IMR-90 (cell line): Measurements from ENCODE around the gene TANGO2. TPM values are rescaled to one million over a fixed set of nuclear protein-coding genes. Genes with fewer than 3 reads are reported as not detected.

ENCODE experiments used
- ATAC-seq: fragments of 200-7000 bp; cut with Tn5 transposase; 2 replicates; pipeline ENCODE4 v1.9.1; 2020; ENCODE audit warnings: low read depth, mild to moderate bottlenecking, moderate library complexity
- BruUV-seq: library from RNA; stranded (reverse); fragments of 400-500 nt; replicated peaks from 2 replicates; lab custom pipeline; 2021; lab: Mats Ljungman, UMichigan
- CTCF ChIA-PET: fragments of 300-600 bp; formaldehyde crosslinking; extraction: SDS; loops from one replicate; lab custom pipeline; 2021; ENCODE audit warnings: antibody characterized with exemption; lab: Yijun Ruan, JAX
- POLR2A ChIA-PET: fragments of 300-600 bp; sonication (Branson Sonifier 250); formaldehyde crosslinking; loops from one replicate; lab custom pipeline; 2022; ENCODE audit warnings: antibody characterized with exemption; ENCODE audit not compliant: unreplicated experiment; lab: Charles Lee
- DNase-seq: peaks from one replicate; pipeline ENCODE4 v3.0.0; 2013
- H2AFZ ChIP-seq: replicated peaks from 2 replicates; pipeline ENCODE3; 2013; ENCODE audit warnings: low read length, mild to moderate bottlenecking; ENCODE audit not compliant: poor library complexity
- H2AK5ac ChIP-seq: 2 replicates; pipeline ENCODE4 v1.6.1; 2013; ENCODE audit warnings: low read depth, low read length, inconsistent platforms
- H2AK9ac ChIP-seq: replicated peaks from 2 replicates; pipeline ENCODE3; 2013; ENCODE audit warnings: mild to moderate bottlenecking, low read depth, low read length, moderate library complexity; ENCODE audit not compliant: poor library complexity
- H2BK120ac ChIP-seq: 2 replicates; pipeline ENCODE4 v1.6.1; 2013; ENCODE audit warnings: low read depth, low read length, inconsistent platforms
- H2BK15ac ChIP-seq: 3 replicates; pipeline ENCODE4 v1.6.1; 2013; ENCODE audit warnings: low read depth, low read length, inconsistent platforms
- H2BK20ac ChIP-seq: 2 replicates; pipeline ENCODE4 v1.6.1; 2013; ENCODE audit warnings: low read depth, mild to moderate bottlenecking, inconsistent platforms, low read length, moderate library complexity
- H2BK5ac ChIP-seq: 2 replicates; pipeline ENCODE4 v1.6.1; 2013; ENCODE audit warnings: mild to moderate bottlenecking, low read depth, low read length, inconsistent platforms; ENCODE audit not compliant: poor library complexity, severe bottlenecking
- H3K14ac ChIP-seq: replicated peaks from 2 replicates; pipeline ENCODE4 v1.6.1; 2013; ENCODE audit warnings: low read depth, low read length, inconsistent platforms
- H3K18ac ChIP-seq: 2 replicates; pipeline ENCODE4 v1.6.1; 2013; ENCODE audit warnings: low read depth, low read length, control low read depth
- H3K23ac ChIP-seq: 2 replicates; pipeline ENCODE4 v1.6.1; 2013; ENCODE audit warnings: low read depth, low read length, inconsistent platforms
- H3K27ac ChIP-seq: 2 replicates; pipeline ENCODE4 v1.5.1; 2013; ENCODE audit warnings: mild to moderate bottlenecking, control low read depth, low read length; ENCODE audit not compliant: insufficient read depth
- H3K27me3 ChIP-seq: 2 replicates; pipeline ENCODE4 v1.6.1; 2013; ENCODE audit warnings: low read length; ENCODE audit not compliant: control insufficient read depth, insufficient read depth
- H3K36me3 ChIP-seq: 2 replicates; pipeline ENCODE4 v1.6.1; 2013; ENCODE audit warnings: low read length, mixed read lengths; ENCODE audit not compliant: control insufficient read depth, insufficient read depth
- H3K4ac ChIP-seq: 2 replicates; pipeline ENCODE4 v1.6.1; 2013; ENCODE audit warnings: low read depth, low read length, inconsistent platforms
- H3K4me1 ChIP-seq: 2 replicates; pipeline ENCODE4 v1.6.1; 2013; ENCODE audit warnings: low read length, mixed read lengths; ENCODE audit not compliant: control insufficient read depth, insufficient read depth
- H3K4me2 ChIP-seq: 2 replicates; pipeline ENCODE4 v1.6.1; 2013; ENCODE audit warnings: low read depth, mild to moderate bottlenecking, control low read depth, low read length, moderate library complexity
- H3K4me3 ChIP-seq: 2 replicates; pipeline ENCODE4 v1.5.1; 2013; ENCODE audit warnings: low read depth, mild to moderate bottlenecking, control low read depth, low read length, moderate library complexity; ENCODE audit not compliant: insufficient read depth
- H3K56ac ChIP-seq: 2 replicates; pipeline ENCODE4 v1.6.1; 2013; ENCODE audit warnings: low read length, inconsistent platforms; ENCODE audit not compliant: insufficient read depth; ENCODE audit errors: extremely low read depth
- H3K79me1 ChIP-seq, 2 experiments: 2 replicates each; pipeline ENCODE4 v1.6.1; 2013; ENCODE audit warnings: low read length in 2 of 2, inconsistent platforms in 1 of 2, low read depth in 1 of 2
- H3K9ac ChIP-seq: 2 replicates; pipeline ENCODE4 v1.6.1; 2013; ENCODE audit warnings: low read depth, low read length, control low read depth
- H3K9me1 ChIP-seq: 2 replicates; pipeline ENCODE4 v1.6.1; 2013; ENCODE audit warnings: low read length, inconsistent platforms; ENCODE audit not compliant: insufficient read depth
- H3K9me3 ChIP-seq: 2 replicates; pipeline ENCODE4 v1.6.1; 2013; ENCODE audit warnings: low read length; ENCODE audit not compliant: control insufficient read depth, insufficient read depth
- H4K20me1 ChIP-seq: 2 replicates; pipeline ENCODE4 v1.6.1; 2013; ENCODE audit warnings: low read length, inconsistent platforms; ENCODE audit not compliant: insufficient read depth
- H4K5ac ChIP-seq: 2 replicates; pipeline ENCODE4 v1.6.1; 2013; ENCODE audit warnings: mild to moderate bottlenecking, low read depth, low read length, control low read depth
- H4K8ac ChIP-seq, 2 experiments: 2 replicates each; pipeline ENCODE4 v1.6.1; 2013; ENCODE audit warnings: low read depth in 2 of 2, low read length in 2 of 2, control low read depth in 1 of 2, inconsistent platforms in 1 of 2
- H4K91ac ChIP-seq: 2 replicates; pipeline ENCODE4 v1.6.1; 2013; ENCODE audit warnings: low read depth, low read length, inconsistent platforms; ENCODE audit not compliant: insufficient read depth
- NFE2L2 ChIP-seq: fragments of 150-350 bp; IDR thresholded peaks from 2 replicates; pipeline ENCODE4 v1.6.1; 2016; ENCODE audit warnings: low read depth, mild to moderate bottlenecking, low read length
- RAD21 ChIP-seq: IDR thresholded peaks from 2 replicates; pipeline ENCODE4 v1.6.1; 2012; ENCODE audit warnings: low read length, improper control_type of control experiment
- WGBS, 2 experiments: methylation state at CpG; one replicate each; pipeline versions ENCODE4 v1.1.5 to v1.1.7; 2013; ENCODE audit warnings: missing lambda C conversion rate in 2 of 2; ENCODE audit not compliant: insufficient read length in 1 of 2; ENCODE audit errors: extremely low coverage in 2 of 2; 5-methylcytosine and 5-hydroxymethylcytosine counted together
- dilution Hi-C: fragments of 300-500 bp; cut with HindIII; formaldehyde crosslinking; loops from one replicate; pipeline ENCODE4 v1.14.3; 2018; ENCODE audit warnings: low sequenced_read_pairs; ENCODE audit not compliant: unreplicated experiment
- in situ Hi-C: fragments of 300-500 bp; cut with MboI; formaldehyde crosslinking; loops from 3 replicates; pipeline ENCODE4 v1.14.3; 2019; ENCODE audit warnings: low sequenced_read_pairs, inconsistent platforms, mixed read lengths
- intact Hi-C: fragments of 100-400 bp; cut with micrococcal nuclease; formaldehyde crosslinking; loops from 2 replicates; pipeline ENCODE4 v1.10.0; 2022
- polyA plus RNA-seq, 3 experiments: library from polyadenylated mRNA; depleted of rRNA; stranded (reverse); fragments of >200 nt; gene quantifications; 2 replicates each; pipeline ENCODE4 v1.2.3, GENCODE V29; 2012; ENCODE audit warnings: low replicate concordance in 1 of 3
- total RNA-seq: library from RNA; depleted of rRNA; stranded (reverse); fragments of >200 nt; gene quantifications from 2 replicates; pipeline ENCODE4 v1.2.3, GENCODE V29; 2012
- TF ChIP-seq, protein P1 (sequence below): conservative IDR thresholded peaks from 2 replicates; pipeline ENCODE4 v1.5.1; 2012; ENCODE audit warnings: mild to moderate bottlenecking, low read depth, low read length, improper control_type of control experiment

The TANGO2 gene
- total and polyA plus RNA-seq, 2 of the 4 experiments (the other 2 are of a cell fraction) = 45.1 to 75.1 TPM

DNA sequence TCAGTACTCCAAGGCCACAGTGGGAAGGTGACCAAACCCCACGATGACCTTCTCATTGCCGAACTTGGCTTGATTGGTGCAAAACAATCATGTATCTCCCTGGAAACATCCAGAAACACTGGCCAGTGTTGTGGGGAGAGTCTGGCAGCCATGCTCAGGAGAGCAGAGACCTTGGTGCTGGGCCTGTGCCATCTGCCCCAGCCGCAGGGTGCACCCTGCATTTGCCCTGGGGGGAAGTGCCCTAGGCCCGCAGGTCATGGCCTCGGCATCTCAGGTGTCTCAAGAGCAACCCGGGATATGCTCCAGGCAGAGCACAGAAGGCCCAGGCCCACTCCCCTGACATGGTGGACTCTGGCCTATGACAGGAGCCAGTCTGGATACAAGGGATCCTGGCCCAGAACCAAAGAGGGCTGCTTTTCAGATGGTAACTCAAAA lies 28.0 kb upstream of the TANGO2 start:
- Histone ChIP-seq H3K27me3 (no peaks in the 10 kb centered on the region; the same call in 1 of the 2 replicates), H3K9me3 (no peaks in the 10 kb centered on the region), H3K36me3 (no peaks in the 10 kb centered on the region), H4K5ac (no peak overlapping the region), H3K9ac (no peak overlapping the region), H3K27ac (no peak overlapping the region), H3K4ac (no peak overlapping the region), H3K79me1 (no peaks in the 10 kb centered on the region), H4K8ac (no peak overlapping the region), H3K4me1 (peaks cover 16% of the 10 kb centered on the region), H3K18ac (no peak overlapping the region), H3K56ac (no peak overlapping the region), H2BK120ac (no peak overlapping the region), H4K91ac (no peak overlapping the region), H2BK15ac (no peak overlapping the region), H2AK9ac (no peak overlapping the region), H3K4me2 (no peak overlapping the region), H2BK20ac (no peak overlapping the region), H2BK5ac (no peak overlapping the region), H3K9me1 (0 out of 2 replicates have a peak, but pooled peaks cover 7% of the 10 kb centered on the region), H2AK5ac (peak overlapping the region; percentile 12; the same call in 1 of the 2 replicates), H3K4me3 (no peak overlapping the region), H4K20me1 (no peaks in the 10 kb centered on the region), H3K23ac (no peak overlapping the region), H3K14ac (no peak overlapping the region), H2AFZ (no peak overlapping the region)
- intact Hi-C loops = no loop called here
- dilution Hi-C loops = no loop called here
- 90% methylated on average over 3 of the region's 6 CpGs; no CpG with 5 or more reads in 1 of the 2 experiments for WGBS, 2 experiments
- ATAC-seq (no peak), DNase-seq (no peak)
- BruUV-seq = no TSS peak
- ChIA-PET CTCF (no interaction called here), POLR2A (no interaction called here)
- TF ChIP-seq RAD21 (no peak), NFE2L2 (no peak)
- TF ChIP-seq, protein P1, sequence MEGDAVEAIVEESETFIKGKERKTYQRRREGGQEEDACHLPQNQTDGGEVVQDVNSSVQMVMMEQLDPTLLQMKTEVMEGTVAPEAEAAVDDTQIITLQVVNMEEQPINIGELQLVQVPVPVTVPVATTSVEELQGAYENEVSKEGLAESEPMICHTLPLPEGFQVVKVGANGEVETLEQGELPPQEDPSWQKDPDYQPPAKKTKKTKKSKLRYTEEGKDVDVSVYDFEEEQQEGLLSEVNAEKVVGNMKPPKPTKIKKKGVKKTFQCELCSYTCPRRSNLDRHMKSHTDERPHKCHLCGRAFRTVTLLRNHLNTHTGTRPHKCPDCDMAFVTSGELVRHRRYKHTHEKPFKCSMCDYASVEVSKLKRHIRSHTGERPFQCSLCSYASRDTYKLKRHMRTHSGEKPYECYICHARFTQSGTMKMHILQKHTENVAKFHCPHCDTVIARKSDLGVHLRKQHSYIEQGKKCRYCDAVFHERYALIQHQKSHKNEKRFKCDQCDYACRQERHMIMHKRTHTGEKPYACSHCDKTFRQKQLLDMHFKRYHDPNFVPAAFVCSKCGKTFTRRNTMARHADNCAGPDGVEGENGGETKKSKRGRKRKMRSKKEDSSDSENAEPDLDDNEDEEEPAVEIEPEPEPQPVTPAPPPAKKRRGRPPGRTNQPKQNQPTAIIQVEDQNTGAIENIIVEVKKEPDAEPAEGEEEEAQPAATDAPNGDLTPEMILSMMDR = no peak
- in situ Hi-C loops = no loop called here
